ENCODE data around the gene PBX4. TPM values are rescaled to one million over a fixed set of nuclear protein-coding genes. Genes with fewer than 3 reads are reported as not detected.

Gene PBX4
- total and polyA plus RNA-seq, 5 donors from 2014 or later: 4.1 to 85.3 (median 6.1) TPM

DNA sequence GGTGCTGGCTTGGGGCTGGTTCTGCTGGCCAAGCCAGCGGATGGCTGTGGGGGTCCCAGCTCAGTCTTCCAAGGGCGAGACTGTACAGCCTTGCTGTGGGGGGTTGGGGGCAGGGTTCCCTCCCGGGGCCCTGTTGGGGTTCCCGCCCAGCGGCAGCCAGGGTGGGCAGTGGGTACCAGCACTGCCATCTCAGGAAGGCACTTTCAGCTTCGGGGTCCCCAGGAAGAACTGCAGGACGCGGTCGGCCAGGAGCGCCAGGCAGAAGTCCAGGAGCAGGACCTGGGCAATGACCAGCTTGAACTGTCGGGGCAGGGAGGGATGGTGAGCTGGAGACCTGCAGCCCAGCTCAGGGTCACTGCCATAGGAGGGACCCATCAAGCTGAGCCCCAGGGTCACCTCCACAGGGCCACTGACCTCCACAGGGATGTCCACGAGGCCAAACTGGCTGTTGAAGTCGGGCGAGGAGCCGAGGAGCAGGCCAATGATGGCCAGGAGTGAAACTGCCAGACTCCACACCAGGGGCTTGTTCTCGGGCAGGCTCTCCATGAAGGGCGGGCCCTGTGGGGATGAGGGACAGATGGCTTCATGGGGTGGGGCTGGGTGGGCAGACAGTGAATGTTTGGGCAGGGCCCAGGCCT lies 26.9 kb upstream of the PBX4 start:
- Histone ChIP-seq H3K27ac (ENCODE audit: insufficient read depth, low read length, poor library complexity, severe bottlenecking) (no peak overlapping the region), H3K4me3 (ENCODE audit: low read depth, low read length) (no peak overlapping the region), H3K27me3 (ENCODE audit: control insufficient read depth, insufficient read depth, low read length) (no peaks in the 10 kb centered on the region), H3K4me1 (ENCODE audit: control insufficient read depth, insufficient read depth, low read length, poor library complexity, severe bottlenecking) (peaks cover 23% of the 10 kb centered on the region), H3K36me3 (ENCODE audit: control insufficient read depth, insufficient read depth, low read length) (peaks cover 35% of the 10 kb centered on the region), H3K9me3 (ENCODE audit: control insufficient read depth in 2 of 2, low read length in 2 of 2) (no peaks in the 10 kb centered on the region)
- no peak overlapping the region for H3K4me3 Mint-ChIP-seq
- peaks cover 0 to 25% (median 14%) of the 10 kb centered on the region in 4 donors for H3K4me1 Mint-ChIP-seq
- H3K36me3 Mint-ChIP-seq: peaks cover 17% of the 10 kb centered on the region
- H3K27ac Mint-ChIP-seq: peak overlapping the region in 1 of 3 donors; percentile 26
- no peak for DNase-seq
- H3K27me3 Mint-ChIP-seq: peaks cover 5% of the 10 kb centered on the region
- no peak for ATAC-seq (ENCODE audit: low read depth in 2 of 2)
- H3K9me3 Mint-ChIP-seq: no peaks in the 10 kb centered on the region

DNA sequence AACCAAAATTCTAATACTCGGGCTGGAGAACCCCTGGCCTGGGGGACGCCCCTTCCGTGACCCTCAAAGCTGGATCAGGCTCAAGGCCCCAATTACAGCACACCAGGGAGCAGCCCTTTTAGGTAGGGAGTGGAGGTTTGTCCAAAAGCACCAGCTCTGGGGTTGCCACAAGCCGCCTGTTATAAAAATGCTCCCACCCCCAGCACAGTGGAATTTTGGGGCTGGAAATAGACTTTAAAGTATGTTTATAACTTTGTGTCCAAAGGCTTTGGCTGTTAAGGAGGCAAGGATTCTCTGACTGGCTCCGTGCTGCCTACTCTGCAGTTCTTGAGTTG lies 25.5 kb upstream of the PBX4 start:
- Histone ChIP-seq H3K4me3 (ENCODE audit: low read depth, low read length) (no peak overlapping the region), H3K9me3 (ENCODE audit: control insufficient read depth in 2 of 2, low read length in 2 of 2) (no peaks in the 10 kb centered on the region)

DNA sequence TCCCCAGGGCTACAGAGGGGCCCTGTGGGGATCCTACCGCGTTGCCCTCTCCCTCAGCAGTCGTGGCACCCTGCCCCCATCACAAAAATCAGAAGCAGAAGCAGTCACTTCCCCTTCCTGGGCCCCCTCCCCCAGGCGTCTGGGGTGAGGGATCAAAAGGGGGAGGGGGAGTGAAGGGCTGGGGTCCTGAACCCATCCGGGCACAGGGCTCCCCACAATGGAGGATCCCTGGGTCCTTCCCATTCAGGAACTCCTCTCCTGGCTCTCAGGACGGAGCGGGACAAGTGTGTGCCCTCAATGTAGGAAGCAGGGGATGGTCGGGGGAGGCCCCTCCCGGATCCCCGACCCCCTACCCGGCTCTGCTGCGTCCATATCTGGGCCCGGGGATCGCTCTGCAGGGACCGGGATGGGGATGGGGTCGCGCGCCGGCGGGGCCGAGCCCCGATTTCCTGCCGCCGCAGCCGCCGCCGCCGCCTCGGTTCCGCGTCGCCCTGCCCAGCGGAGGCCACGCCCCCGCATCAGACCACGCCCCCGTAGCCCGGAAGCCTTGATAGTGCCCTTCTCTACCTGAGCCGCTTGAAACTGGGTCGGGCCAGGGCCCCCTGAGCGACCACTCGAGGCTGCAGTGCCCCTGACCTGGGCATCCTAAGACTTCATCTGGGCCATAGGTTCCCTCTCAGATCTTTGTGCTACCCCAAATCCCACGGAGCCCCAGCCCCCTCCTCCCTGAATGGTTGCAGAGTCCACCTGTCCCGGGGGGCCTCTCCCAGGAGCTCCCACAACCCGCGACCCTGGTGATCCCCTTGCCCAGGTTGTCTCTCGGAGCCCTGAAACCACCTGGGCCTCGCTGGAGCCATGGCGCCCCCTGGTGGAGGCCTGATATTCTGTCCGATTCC lies 24.9 kb upstream of the PBX4 start, which contains the start of gene GMIP:
TSS of gene GMIP (minus strand) at position 500 of the 896 bp plus-strand sequence. CDS start at position 372, 128 bp downstream.
- Mint-ChIP-seq H3K9me3 (no peaks in the 10 kb centered on the region), H3K27ac (peak within 1 kb of the TSS; percentile 94 to 98 (median 97)), H3K27me3 (peaks cover 5% of the 10 kb centered on the region), H3K4me1 (peaks cover 0 to 34% (median 15%) of the 10 kb centered on the region in 4 donors), H3K36me3 (peaks cover 14% of the 10 kb centered on the region), H3K4me3 (peak within 1 kb of the TSS; percentile 98 to 100 (median 100))
- H3K4me3 ChIP-seq (ENCODE audit: low read depth, low read length): peak within 1 kb of the TSS; percentile 91
- peaks cover 42% of the 10 kb centered on the region for H3K36me3 ChIP-seq (ENCODE audit: control insufficient read depth, insufficient read depth, low read length)
- peak within 1 kb of the TSS; percentile 89 for H3K27ac ChIP-seq (ENCODE audit: insufficient read depth, low read length, poor library complexity, severe bottlenecking)
- no peaks in the 10 kb centered on the region for H3K27me3 ChIP-seq (ENCODE audit: control insufficient read depth, insufficient read depth, low read length)
- DNase-seq: peak; percentile 83 to 91 (median 91)
- peak; percentile 90 to 92 for ATAC-seq (ENCODE audit: low read depth in 2 of 2)
- no peaks in the 10 kb centered on the region for H3K9me3 ChIP-seq (ENCODE audit: control insufficient read depth in 2 of 2, low read length in 2 of 2)
- peaks cover 23% of the 10 kb centered on the region for H3K4me1 ChIP-seq (ENCODE audit: control insufficient read depth, insufficient read depth, low read length, poor library complexity, severe bottlenecking)

More for the DNA sequence above, 25.5 kb upstream of the PBX4 start:
- H3K4me3 Mint-ChIP-seq: peak overlapping the region; percentile 98 to 100 (median 100)
- H3K36me3 Mint-ChIP-seq: peaks cover 13% of the 10 kb centered on the region
- no peaks in the 10 kb centered on the region for H3K9me3 Mint-ChIP-seq
- H3K27ac Mint-ChIP-seq: peak overlapping the region; percentile 94 to 98 (median 97)
- DNase-seq (no peak), ATAC-seq (ENCODE audit: low read depth in 2 of 2) (no peak)
- no peaks in the 10 kb centered on the region for H3K27me3 ChIP-seq (ENCODE audit: control insufficient read depth, insufficient read depth, low read length)
- peaks cover 5% of the 10 kb centered on the region for H3K27me3 Mint-ChIP-seq
- H3K4me1 ChIP-seq (ENCODE audit: control insufficient read depth, insufficient read depth, low read length, poor library complexity, severe bottlenecking): peaks cover 23% of the 10 kb centered on the region
- peak overlapping the region; percentile 89 for H3K27ac ChIP-seq (ENCODE audit: insufficient read depth, low read length, poor library complexity, severe bottlenecking)
- peaks cover 0 to 34% (median 14%) of the 10 kb centered on the region in 4 donors for H3K4me1 Mint-ChIP-seq
- H3K36me3 ChIP-seq (ENCODE audit: control insufficient read depth, insufficient read depth, low read length): peaks cover 39% of the 10 kb centered on the region

DNA sequence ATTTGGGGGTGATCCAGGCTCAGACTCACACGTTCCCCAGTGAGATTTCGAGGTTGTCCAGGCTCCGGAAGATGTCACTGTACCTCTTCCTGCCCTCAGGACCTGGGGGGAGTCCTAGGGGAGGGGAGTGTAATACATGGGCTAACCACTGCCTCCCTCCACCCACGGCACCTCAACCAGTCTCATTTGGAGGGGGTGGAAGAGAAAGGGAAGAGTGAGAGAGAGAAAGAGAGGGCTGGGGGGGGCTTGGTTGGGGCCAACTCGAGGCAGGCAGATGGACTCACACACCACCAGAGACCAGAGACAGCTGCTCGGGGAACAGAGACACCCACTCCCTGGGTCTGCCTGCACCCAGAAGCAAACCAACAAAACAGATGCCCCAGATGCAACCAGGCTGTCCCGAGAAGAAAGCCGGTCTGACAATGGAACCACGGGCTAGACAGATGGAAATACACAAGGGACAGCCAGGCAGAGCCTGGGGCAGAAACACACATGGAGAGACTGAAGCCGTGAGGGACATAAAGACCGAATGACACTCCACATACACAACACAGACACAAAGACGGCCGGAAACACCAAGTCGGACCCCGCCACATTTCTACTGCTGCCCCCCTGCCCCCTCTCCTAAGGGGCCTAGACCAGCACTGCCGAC lies 24.1 kb upstream of the PBX4 start:
- Mint-ChIP-seq H3K27me3 (peaks cover 5% of the 10 kb centered on the region), H3K4me1 (peaks cover 0 to 34% (median 15%) of the 10 kb centered on the region in 4 donors), H3K27ac (peak overlapping the region; percentile 94 to 98 (median 97)), H3K36me3 (peaks cover 16% of the 10 kb centered on the region), H3K4me3 (peak overlapping the region; percentile 98 to 100 (median 100)), H3K9me3 (no peaks in the 10 kb centered on the region)
- Histone ChIP-seq H3K4me1 (ENCODE audit: control insufficient read depth, insufficient read depth, low read length, poor library complexity, severe bottlenecking) (peaks cover 23% of the 10 kb centered on the region), H3K4me3 (ENCODE audit: low read depth, low read length) (peak overlapping the region; percentile 91), H3K27me3 (ENCODE audit: control insufficient read depth, insufficient read depth, low read length) (no peaks in the 10 kb centered on the region), H3K9me3 (ENCODE audit: control insufficient read depth in 2 of 2, low read length in 2 of 2) (no peaks in the 10 kb centered on the region), H3K36me3 (ENCODE audit: control insufficient read depth, insufficient read depth, low read length) (peaks cover 48% of the 10 kb centered on the region), H3K27ac (ENCODE audit: insufficient read depth, low read length, poor library complexity, severe bottlenecking) (peak overlapping the region; percentile 89)
- ATAC-seq (ENCODE audit: low read depth in 2 of 2) (peak in 1 of 2 donors; percentile 18), DNase-seq (peak in 1 of 3 donors; percentile 70)

DNA sequence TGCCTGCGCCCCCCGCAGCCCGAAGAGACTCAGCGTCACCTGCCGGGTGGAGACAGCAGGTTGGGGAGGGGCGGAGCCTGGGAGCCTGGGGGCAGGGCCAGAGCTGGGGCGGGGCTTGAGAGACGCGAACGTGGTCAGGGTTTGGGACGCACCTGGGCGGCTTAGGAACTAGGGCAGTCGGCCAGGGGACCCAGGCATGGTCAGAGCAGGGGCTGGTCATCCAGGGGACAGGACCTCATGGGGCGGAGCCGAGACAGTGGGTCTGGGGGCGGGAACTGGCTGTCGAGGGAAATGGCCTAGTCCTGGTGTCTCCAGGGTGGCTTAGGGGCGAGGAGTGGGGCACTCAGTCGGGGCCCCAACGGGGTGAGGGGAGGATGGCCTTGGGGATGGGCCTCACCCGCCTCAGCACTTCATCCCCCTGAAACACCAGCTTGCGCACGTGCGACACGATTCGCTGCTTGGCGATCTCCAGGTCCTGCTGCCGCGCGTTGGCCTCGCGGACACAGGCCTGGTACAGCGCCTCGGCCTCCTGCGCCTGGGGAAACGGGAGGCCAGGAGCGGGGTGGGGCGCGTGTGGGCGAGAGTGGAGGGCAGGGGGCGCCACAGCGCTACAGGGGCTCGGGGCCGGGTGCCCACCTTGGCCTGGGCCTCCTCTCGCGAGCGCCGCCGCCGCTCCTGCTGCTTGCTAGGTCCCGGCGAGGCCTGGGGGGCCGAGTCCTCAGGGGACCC lies 19.2 kb upstream of the PBX4 start:
- Histone ChIP-seq H3K9me3 (ENCODE audit: control insufficient read depth in 2 of 2, low read length in 2 of 2) (no peaks in the 10 kb centered on the region), H3K27ac (ENCODE audit: insufficient read depth, low read length, poor library complexity, severe bottlenecking) (no peak overlapping the region), H3K4me1 (ENCODE audit: control insufficient read depth, insufficient read depth, low read length, poor library complexity, severe bottlenecking) (peaks cover 13% of the 10 kb centered on the region), H3K36me3 (ENCODE audit: control insufficient read depth, insufficient read depth, low read length) (peaks cover 65% of the 10 kb centered on the region), H3K4me3 (ENCODE audit: low read depth, low read length) (no peak overlapping the region), H3K27me3 (ENCODE audit: control insufficient read depth, insufficient read depth, low read length) (no peaks in the 10 kb centered on the region)
- no peak for DNase-seq
- Mint-ChIP-seq H3K4me1 (peaks cover 0 to 49% (median 17%) of the 10 kb centered on the region in 4 donors), H3K27ac (no peak overlapping the region), H3K27me3 (peaks cover 4% of the 10 kb centered on the region), H3K9me3 (peaks cover 0 to under 1% (median 0%) of the 10 kb centered on the region in 7 donors), H3K36me3 (peaks cover 31% of the 10 kb centered on the region), H3K4me3 (peak overlapping the region in 1 of 4 donors; percentile 31)
- no peak for ATAC-seq (ENCODE audit: low read depth in 2 of 2)

DNA sequence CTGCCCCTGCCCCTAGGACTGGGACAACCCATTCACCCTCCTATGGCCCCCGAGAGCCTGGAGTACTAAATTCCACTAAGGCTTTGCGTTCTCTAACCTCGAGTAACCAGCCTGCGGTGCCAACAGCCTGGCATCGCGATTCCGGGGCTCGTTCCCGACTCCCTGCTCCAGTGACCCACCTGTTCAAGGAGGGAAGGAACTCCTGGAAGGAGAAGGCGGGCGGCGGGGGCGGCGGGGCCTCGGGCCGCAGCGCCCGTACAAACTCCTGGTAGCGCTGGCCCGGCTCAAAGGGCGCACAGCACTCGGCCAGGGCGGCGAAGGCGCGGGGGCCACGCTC lies 18.7 kb upstream of the PBX4 start:
- no peak overlapping the region for H3K27ac ChIP-seq (ENCODE audit: insufficient read depth, low read length, poor library complexity, severe bottlenecking)

More for the DNA sequence above, 18.7 kb upstream of the PBX4 start:
- no peak for ATAC-seq (ENCODE audit: low read depth in 2 of 2)
- peaks cover 0 to 46% (median 13%) of the 10 kb centered on the region in 4 donors for H3K4me1 Mint-ChIP-seq
- Histone ChIP-seq H3K9me3 (ENCODE audit: control insufficient read depth in 2 of 2, low read length in 2 of 2) (no peaks in the 10 kb centered on the region), H3K4me3 (ENCODE audit: low read depth, low read length) (no peak overlapping the region), H3K36me3 (ENCODE audit: control insufficient read depth, insufficient read depth, low read length) (peaks cover 70% of the 10 kb centered on the region), H3K27me3 (ENCODE audit: control insufficient read depth, insufficient read depth, low read length) (no peaks in the 10 kb centered on the region), H3K4me1 (ENCODE audit: control insufficient read depth, insufficient read depth, low read length, poor library complexity, severe bottlenecking) (peaks cover 8% of the 10 kb centered on the region)
- H3K36me3 Mint-ChIP-seq: peaks cover 35% of the 10 kb centered on the region
- no peak for DNase-seq
- H3K27ac Mint-ChIP-seq: no peak overlapping the region
- peaks cover 0 to 2% (median 0%) of the 10 kb centered on the region in 7 donors for H3K9me3 Mint-ChIP-seq
- H3K4me3 Mint-ChIP-seq: no peak overlapping the region
- no peaks in the 10 kb centered on the region for H3K27me3 Mint-ChIP-seq

Data from CD4-positive, CD25-positive, alpha-beta regulatory T cell (primary cell).